ENCODE data around the gene IL1RAPL1. TPM values are rescaled to one million over a fixed set of nuclear protein-coding genes. Genes with fewer than 3 reads are reported as not detected.

Gene IL1RAPL1
- total and polyA plus RNA-seq, 9 of the 15 experiments (the other 6 are each of a cell fraction or from before 2014, with no cell fraction given), result 0.04 to 0.07 (median 0.04) TPM; not detected in 6

- TF ChIP-seq ZBTB34 (CRISPR knock-in tag; IDR thresholded peaks at IDR 0.05) (no peak), GTF2A2 (tag; IDR thresholded peaks at IDR 0.05) (no peak), DPF2 (IDR thresholded peaks at IDR 0.05) (no peak), ZBTB49 (CRISPR knock-in tag; IDR thresholded peaks at IDR 0.05; ENCODE audit: borderline replicate concordance) (no peak), ZNF639 (CRISPR knock-in tag; conservative IDR thresholded peaks at IDR 0.05 in 1 of 2, IDR thresholded peaks at IDR 0.05 in 1 of 2) (no peak), POLR3G (IDR thresholded peaks at IDR 0.05; ENCODE audit: extremely low read depth, insufficient read length, insufficient replicate concordance) (no peak), SAFB2 (IDR thresholded peaks at IDR 0.05; ENCODE audit: borderline replicate concordance, low read depth, low read length, severe bottlenecking) (no peak), IRF2 (CRISPR knock-in tag; IDR thresholded peaks at IDR 0.05) (no peak), ARID3A (IDR thresholded peaks at IDR 0.05; ENCODE audit: borderline replicate concordance, low read depth, low read length) (no peak), DACH1 (IDR thresholded peaks at IDR 0.05; ENCODE audit: partially characterized antibody) (no peak), RBM39 (optimal IDR thresholded peaks at IDR 0.05; ENCODE audit: low read depth, low read length) (no peak)
Measured at GRCh38 chrX:28595346-28595745, 8.1 kb downstream of the IL1RAPL1 start (continued).

All from K562 (cell line).